GM19193 (cell line): ENCODE data around the gene KANSL3.
A peak's percentile ranks its signal among the peaks of the same experiment; 100 is the strongest.

Experiments
- POLR2A ChIP-seq: IDR thresholded peaks from 4 replicates; pipeline ENCODE4 v1.6.1; 2011; ENCODE audit not compliant: insufficient read depth, insufficient read length; ENCODE audit errors: extremely low read depth

KANSL3 gene

DNA sequence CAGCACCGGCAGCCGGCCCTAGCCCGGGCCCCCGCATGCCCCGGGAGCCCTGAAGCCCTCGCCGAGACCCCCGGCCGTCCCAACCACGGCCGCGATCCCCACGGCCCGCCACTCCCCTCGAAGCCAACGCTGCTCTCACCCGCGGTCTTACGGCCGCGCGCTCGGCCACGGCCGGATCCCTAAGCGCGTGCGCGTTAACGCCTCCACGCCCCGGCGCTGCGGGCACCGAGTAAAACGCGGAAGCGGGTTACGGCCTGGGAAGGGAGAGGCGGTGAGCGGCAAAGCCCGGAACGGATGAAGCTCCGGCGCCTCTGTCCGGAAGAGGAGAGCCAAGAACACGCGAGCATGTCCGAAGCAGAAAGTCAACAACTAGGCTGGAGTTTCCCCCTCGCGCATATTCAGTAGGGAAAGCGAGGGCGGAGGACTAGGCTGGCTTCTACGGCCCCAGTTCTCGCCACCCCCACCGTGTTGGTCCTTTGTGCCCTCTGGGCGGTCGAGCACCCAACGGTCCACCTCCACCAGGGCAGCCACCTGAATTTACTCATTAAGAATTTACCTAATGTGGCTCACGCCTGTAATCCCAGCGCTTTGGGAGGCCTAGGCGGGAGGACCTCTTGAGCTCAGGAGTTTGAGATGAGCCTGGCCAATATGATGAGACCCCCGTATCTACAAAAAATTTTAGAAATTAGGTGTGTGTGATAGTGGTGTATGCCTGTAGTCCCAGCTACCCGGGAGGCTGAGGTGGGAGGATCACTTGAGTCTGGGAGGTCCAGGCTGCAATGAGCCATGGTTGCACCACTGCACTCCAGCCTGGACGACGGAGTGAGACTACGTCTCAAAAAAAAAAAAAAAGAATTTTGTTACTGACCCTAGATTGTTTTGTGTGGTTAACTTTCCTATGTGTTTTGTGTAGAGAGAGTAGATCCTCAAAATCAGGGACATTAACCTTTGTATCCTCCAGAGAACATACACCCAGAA lies at the start of gene KANSL3:
Gene KANSL3, minus strand, starts transcription at position 169 of the 978 bp plus-strand sequence. CDS start 1,177 bp downstream, outside the sequence.
- peak; percentile 88 for TF ChIP-seq POLR2A

DNA sequence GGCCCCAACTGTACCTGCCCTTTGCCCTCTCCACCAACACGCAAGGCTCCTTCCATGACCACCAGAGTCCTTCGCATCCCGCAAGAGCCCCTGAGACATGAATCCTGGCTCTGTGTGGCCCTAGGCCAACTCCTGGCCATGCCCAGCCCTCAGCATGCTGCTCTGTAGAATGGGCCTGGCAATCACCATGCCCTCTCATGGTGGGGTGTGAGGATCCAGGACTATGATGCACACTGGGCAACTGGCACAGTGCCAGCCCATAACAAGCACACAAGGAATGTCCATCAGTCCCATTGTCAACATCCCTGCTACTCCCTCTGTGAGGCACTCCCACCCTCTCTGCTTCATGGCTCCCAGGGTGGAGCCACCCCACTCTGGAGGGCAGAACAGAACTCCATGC lies 49.2 kb upstream of the KANSL3 start:
- TF ChIP-seq POLR2A = no peak

DNA sequence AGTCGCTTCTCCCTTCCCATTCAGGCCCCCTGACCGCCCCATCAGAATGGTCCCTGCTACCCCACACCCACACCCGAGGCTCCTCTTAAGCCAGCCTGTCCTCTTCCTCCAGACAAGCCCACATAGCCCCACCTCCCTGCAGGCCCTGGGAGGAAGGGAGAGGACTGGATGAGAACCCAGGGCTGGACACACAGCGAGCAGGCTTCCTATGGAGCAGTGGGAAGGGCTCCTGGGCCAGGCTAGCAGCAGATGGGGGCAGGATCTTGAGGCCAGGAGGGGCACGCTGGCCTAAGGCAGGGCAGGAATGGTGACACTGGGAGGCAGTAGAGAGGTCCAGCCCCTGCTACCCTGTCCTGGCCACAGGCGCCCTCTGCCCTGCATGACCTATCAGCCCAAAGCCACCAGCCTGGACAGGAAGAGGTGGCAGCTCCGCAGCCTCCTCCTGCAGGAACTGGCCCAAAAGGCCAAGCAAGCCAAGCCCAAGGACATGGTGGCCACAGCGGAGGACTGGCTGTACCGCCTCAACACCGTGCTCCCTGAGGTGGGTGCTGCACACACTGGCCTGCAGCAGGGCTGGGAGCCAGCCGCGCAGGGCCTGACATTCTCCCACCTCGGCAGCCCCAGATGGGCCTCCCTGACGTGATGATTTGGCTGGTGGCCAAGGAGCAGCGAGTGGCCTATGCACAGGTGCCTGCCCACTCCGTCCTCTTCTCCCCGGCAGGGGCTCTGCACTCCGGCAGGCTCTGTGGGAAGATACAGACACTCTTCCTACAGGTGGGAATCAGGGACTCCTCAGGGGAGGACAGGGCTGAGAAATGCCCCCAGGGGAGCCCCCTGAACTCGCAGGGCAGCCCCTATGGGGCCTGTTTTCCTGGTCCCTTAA lies 47.7 kb upstream of the KANSL3 start:
- no peak for TF ChIP-seq POLR2A

DNA sequence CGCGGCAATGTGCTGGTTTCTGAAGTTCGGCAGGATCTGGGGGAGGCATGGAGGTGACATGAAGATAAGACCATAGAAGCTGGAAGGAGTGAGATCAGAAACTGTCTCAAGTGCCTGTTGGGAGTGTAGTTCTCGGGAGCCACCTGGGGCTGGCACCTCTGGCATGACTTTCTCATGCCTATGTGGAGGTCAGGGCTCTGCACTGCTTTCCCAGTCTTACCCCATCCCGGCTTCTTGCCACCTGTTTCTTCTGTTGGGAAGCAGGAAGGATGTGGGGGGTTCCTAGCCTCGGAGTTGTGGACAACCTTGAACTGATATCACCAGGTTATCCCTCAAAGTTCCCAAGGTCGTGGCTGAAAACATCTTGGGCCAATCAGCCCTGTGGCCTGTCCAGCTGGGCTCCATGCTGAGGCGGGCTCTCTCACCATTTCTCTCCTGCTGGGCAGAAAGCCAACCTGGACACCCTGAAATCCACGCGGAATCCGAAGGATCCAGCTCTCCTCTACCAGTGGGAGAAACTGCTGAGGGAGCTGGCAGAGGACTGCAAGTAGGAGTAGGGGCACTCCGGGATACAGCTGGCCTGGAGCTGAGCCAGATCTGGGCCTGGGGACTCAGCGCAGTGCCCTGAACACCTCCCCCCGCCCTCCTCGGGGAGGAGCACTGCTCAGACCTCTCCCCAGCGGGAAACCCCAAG lies 46.9 kb upstream of the KANSL3 start:
- no peak for TF ChIP-seq POLR2A

DNA sequence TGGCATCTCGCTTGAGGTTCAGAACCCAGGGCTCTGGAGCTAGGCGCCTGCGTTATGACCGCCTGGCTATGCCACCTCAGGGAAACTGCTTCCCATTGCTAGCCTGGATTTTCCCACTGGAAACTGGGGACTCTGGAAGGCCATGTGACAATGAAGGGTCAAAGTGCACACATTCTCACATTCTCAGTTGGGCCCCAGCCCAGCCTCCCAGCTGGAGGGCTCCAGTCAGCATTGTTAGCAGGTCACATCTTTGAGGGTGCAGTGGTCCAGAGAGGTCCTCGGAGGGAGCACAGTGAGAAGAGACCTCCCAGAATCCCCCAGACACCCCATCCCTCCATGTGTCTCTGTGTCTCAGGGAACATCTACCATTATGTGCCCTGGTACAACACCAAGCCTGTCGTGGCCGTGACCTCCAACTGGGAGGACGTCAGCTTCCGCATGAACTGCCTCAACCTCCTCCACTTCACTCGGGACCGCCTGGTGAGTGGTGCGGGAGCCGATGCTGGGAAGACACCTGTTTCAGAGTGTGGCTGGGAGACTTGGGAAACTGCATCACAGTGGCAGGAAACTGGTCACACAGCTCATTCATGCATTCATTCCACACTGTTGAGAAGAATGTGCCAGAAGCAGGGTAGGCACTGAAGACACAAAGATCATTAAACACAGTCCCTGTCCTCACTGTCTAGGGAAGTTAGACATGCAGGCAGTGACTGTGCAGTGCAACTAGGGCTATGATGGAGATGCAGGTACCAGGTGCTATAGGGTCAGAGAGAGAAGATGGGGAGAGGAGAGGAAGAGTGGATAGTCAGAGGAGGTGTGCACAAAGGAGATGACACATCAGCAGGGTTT lies 46.1 kb upstream of the KANSL3 start:
- TF ChIP-seq POLR2A = no peak

DNA sequence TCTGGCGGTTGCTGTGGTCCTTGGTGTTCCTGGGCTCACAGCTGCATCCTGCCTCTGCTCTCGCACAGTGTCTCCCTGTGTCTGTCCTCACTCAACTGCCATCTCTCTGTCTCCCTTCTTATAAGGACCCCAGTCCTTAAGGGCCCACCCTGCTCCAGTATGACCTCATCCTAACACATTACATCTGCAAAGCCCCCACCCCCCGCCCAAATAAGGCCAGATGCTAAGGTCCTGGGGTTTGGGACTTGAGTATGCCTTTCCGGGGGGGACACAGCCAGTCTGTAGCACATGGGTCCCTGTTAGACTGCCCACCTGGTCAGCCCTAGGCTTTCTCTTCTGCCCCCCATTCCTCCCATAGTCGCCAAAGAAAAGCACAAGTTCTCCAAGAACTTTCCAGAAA lies 45.2 kb upstream of the KANSL3 start:
- no peak for TF ChIP-seq POLR2A

DNA sequence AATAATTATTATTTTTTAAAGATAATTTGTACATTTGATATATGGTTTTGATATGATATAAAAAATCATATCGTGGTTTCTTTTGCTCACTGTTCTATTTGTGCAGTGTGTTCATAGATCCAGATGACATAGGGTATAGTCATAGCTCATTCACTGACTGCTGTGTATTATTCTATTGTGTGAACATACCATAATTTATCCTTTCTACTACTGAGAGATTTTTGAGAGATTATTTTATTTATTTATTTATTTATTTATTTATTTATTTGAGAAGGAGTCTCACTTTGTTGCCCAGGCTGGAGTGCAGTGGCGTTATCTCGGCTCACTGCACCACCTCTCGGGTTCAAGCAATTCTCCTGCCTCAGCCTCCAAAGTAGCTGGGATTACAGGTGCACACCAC lies 43.4 kb upstream of the KANSL3 start:
- TF ChIP-seq POLR2A = no peak

DNA sequence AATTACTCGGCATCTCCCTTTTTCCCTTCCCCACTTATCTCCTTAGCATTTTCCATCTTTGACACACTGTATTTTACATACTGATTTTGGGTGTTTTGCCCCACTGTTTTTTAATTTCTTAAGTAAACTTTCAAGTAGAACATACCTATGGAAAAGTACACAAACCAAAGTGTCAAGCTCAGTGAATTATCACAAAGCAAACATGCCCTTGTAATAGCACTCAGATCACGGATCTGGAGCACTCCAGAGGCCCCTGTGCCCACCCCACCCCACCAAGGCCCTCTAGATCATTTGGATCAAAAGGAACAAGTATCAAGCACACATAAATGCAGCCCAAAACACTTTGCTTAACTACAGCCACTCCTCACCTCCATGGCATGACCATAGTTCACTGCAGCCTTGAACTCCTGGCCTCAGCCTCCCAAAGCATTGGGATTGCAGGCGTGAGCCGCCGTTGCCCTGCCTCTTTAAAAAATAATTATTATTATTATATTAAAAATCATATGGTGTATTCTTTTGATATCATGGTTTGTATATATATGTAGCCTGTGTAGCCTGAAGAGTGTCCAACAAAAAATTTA lies 42.5 kb upstream of the KANSL3 start:
- TF ChIP-seq POLR2A = no peak

DNA sequence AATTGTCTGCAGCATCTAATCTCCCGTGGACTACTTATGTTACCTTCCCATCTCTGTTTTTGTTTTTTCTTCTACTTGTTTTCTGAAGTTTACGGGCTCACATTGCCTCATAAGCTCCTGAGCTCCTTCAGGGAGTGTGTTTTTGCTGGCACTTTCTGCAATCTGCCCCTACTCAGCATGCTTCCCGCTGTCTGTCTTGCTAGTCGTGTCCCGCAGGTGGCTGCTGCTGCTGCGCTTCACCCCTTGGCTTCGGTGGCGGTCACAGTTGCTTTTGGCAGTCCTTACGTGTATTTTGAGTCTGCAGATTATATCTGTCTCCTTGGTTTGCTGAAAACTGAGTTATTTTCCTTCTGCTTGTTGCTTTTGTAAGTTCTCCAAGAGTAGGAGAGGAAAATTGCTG lies 41.7 kb upstream of the KANSL3 start:
- TF ChIP-seq POLR2A = no peak

DNA sequence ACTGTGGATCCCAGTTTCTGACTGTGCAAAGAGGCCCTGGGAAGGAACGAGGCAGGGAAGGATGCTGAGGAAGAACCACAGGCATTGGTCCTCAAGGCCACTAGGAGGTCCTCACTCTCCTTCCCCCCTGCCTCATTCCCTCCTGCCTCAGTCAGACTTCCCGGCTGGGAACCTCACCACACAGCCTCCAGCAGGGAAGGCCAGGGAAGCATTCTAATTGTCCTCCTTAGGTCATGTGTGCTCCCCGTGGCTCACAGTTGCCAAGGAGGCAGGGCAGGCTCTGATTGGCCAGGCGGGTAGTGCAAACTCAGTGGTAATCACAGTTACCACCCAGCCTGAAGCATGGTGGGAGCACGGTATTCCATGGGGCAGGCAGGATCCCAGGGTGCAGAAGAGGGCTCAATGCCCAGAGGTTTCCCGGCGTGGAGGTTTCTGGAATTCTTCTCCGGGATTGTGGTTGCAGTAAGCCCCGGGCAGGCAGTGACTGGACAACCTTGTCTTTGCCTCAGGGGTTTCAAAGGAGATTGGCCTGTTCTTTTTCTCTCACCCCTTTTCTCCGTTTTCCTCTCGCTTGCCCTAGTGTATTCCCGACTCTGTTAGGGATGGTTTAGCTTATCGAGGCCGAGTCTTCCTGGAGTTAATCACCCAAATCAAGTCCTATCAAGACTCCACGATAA lies 31.6 kb upstream of the KANSL3 start:
- no peak for TF ChIP-seq POLR2A

DNA sequence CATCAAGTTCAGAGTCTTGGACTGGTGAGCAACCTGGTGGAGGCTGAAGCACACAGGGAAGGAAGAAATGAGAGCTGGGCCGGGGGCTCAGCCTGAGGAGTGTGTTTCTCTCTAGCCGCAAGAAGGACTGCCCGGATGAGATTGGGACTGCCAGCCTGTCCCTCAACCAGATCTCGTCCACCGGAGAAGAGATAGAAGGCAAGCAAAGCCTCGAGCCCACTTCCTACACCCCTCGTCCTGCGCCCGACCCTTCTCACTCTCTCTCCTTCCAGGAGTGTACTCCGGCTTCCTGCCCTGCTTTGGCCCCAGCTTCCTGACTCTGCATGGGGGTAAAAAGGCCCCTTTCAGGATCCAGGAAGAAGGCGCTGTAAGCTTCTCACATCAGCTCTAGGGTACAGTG lies 30.7 kb upstream of the KANSL3 start:
- TF ChIP-seq POLR2A = no peak

DNA sequence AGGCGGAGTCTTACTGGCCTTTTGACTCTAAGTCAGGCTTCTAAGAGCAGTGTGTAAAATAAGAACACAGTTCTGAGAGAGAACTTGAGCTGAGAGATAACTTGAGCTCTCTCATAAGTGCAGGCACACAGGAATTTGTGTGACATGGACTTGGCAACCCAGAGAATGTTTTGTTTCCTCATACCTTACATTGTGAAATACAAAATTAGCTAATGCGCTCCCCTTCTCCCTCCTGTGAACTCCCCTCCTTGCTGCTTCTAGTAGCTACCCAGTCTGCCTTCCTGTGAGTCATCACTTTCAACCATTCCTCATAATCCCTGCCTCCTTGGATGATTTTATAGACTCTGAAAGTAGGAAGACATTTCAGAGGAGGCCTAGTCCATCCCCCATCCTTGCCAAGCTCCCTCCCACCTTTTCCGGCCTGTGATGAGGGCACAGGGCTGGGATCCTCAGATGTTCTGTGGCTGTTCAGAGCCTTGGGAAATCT lies 27.0 kb upstream of the KANSL3 start:
- no peak for TF ChIP-seq POLR2A

DNA sequence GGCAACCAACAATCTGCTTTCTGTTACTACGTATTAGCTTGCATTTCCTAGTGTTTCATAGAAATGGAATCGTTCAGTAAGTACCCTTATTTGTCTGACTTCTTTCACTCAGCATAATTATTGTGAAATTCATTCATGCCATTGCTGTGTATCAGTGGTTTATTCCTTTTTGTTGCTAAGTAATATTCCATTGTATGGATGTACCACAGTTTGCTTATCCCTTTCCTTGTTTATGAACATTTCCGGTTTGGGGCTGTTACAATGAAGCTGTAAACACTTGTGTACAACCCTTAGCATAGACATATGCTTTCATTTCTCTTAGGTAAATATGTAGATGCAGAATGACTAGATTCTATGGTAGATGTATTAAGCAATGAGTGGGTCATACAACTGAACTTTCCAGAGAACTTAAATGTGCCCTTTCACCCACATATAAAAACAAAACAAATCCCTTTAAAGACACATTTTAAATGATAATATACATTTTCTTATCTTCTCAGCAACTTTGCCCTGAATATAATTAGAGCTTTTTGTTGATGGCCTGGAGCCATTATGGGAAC lies 26.3 kb upstream of the KANSL3 start:
- TF ChIP-seq POLR2A = no peak
